OCI-LY7 (cell line): ENCODE measurements around the gene DGCR8.

Source experiments
- CTCF ChIP-seq: fragments of 200-600 bp; sonication (generic); conservative IDR thresholded peaks from 2 replicates; pipeline ENCODE4 v1.5.1; 2014; ENCODE audit warnings: mild to moderate bottlenecking, antibody characterized with exemption, low read length, moderate library complexity, mixed read lengths
- EZH2phosphoT487 ChIP-seq: fragments of 200-600 bp; sonication (generic); IDR thresholded peaks from 2 replicates; pipeline ENCODE4 v1.6.1; 2018; ENCODE audit warnings: low read depth, borderline replicate concordance, mild to moderate bottlenecking, mixed run types, antibody characterized with exemption, low read length, moderate library complexity, mixed read lengths

- TF ChIP-seq CTCF (no peak), EZH2phosphoT487 (no peak)
Measured at GRCh38 chr22:20064140-20064480, 15.9 kb upstream of the DGCR8 start.
